Measurements from ENCODE around the gene TCERG1. TPM values are rescaled to one million over a fixed set of nuclear protein-coding genes. Genes with fewer than 3 reads are reported as not detected.

The TCERG1 gene
- total RNA-seq, 1 experiment from 2014 or later, result 75.9 TPM

DNA sequence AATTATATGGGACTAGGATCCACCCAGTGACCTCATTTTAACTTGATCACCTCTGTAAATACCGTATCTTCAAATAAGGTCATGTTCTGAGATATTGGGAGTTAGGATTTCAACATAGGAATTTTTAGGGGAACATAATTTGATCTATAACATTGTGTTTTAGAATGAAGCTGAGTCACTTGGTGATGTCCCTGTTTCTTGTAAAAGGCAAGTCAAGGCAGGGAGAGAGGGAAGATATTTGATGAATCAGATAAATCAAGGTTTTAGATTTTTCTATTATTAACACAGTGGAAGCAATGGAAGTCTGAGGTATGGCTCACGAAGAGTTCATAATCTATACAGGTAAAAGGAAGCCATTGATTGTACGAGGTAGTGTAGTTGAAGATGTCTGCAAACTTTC, 80.7 kb downstream of the TCERG1 start:
- Histone ChIP-seq H3F3A (ENCODE audit: insufficient read depth, low read depth) (no peaks in the 10 kb centered on the region), H3K4me3 (no peak overlapping the region), H4K20me1 (ENCODE audit: insufficient read depth) (peaks cover 3% of the 10 kb centered on the region; the same call in 1 of the 2 replicates), H3K27me3 (ENCODE audit: insufficient read depth, low read depth) (peaks cover 34% of the 10 kb centered on the region), H3K4me1 (replicated peaks; ENCODE audit: insufficient read depth) (no peaks in the 10 kb centered on the region), H3K4me2 (no peak overlapping the region), H3K36me3 (ENCODE audit: low read depth) (no peaks in the 10 kb centered on the region), H2AFZ (no peak overlapping the region), H3K27ac (no peak overlapping the region), H3K79me2 (ENCODE audit: low read depth) (no peaks in the 10 kb centered on the region), H3K9me3 (ENCODE audit: insufficient read depth, low read depth) (no peaks in the 10 kb centered on the region), H3K9me2 (ENCODE audit: insufficient read depth) (no peaks in the 10 kb centered on the region)
- intact Hi-C loops (cut with micrococcal nuclease; ENCODE audit: unreplicated experiment), result no loop called here
- no TSS peak for BruUV-seq (replicated peaks)
- TF ChIP-seq EZH2 (IDR thresholded peaks at IDR 0.05; ENCODE audit: low read depth), result no peak
- TF ChIP-seq, protein P1, sequence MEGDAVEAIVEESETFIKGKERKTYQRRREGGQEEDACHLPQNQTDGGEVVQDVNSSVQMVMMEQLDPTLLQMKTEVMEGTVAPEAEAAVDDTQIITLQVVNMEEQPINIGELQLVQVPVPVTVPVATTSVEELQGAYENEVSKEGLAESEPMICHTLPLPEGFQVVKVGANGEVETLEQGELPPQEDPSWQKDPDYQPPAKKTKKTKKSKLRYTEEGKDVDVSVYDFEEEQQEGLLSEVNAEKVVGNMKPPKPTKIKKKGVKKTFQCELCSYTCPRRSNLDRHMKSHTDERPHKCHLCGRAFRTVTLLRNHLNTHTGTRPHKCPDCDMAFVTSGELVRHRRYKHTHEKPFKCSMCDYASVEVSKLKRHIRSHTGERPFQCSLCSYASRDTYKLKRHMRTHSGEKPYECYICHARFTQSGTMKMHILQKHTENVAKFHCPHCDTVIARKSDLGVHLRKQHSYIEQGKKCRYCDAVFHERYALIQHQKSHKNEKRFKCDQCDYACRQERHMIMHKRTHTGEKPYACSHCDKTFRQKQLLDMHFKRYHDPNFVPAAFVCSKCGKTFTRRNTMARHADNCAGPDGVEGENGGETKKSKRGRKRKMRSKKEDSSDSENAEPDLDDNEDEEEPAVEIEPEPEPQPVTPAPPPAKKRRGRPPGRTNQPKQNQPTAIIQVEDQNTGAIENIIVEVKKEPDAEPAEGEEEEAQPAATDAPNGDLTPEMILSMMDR (conservative IDR thresholded peaks at IDR 0.05), result no peak
- no peak for DNase-seq
- POLR2A ChIA-PET (ENCODE audit: unreplicated experiment), result no interaction called here
- CTCF ChIA-PET, result interaction anchor here (0.5 kb wide), 1 partner anchor 10 kb away, joined by 9 read pairs; no protein-coding TSS in a partner anchor

DNA sequence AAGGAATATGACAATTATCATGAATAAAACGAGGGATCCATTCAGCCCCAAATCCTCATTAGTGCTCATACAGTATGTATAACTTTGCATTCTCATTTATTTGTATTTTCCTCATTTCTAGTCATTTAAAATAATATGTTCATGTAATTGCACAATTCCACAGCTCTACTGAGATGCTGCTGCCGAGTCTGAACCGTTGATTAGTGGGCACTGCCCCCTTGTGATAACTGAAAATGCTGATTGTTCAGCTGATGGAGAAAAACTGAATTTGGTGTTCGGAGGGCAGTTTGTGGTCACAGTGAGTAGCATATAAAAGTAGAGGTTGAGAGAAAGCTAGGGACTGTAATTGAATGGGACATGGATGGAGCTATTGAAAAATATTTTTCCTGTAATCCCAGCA, 81.1 kb downstream of the TCERG1 start:
- BruUV-seq (replicated peaks), result no TSS peak
- no peaks in the 10 kb centered on the region for H3K9me2 ChIP-seq (ENCODE audit: insufficient read depth)
- no peak overlapping the region for H2AFZ ChIP-seq
- ChIA-PET CTCF (interaction anchor here (0.5 kb wide), 1 partner anchor 11 kb away, joined by 9 read pairs; no protein-coding TSS in a partner anchor), POLR2A (ENCODE audit: unreplicated experiment) (no interaction called here)
- H3K79me2 ChIP-seq (ENCODE audit: low read depth), result no peaks in the 10 kb centered on the region
- DNase-seq, result no peak
- H3K27me3 ChIP-seq (ENCODE audit: insufficient read depth, low read depth), result peaks cover 29% of the 10 kb centered on the region
- H3K4me2 ChIP-seq, result no peak overlapping the region
- H3K36me3 ChIP-seq (ENCODE audit: low read depth), result no peaks in the 10 kb centered on the region
- TF ChIP-seq, protein P1 (conservative IDR thresholded peaks at IDR 0.05), result 0 out of 2 replicates have a peak, but pooled peaks have one; percentile 16
- no peak for TF ChIP-seq EZH2 (IDR thresholded peaks at IDR 0.05; ENCODE audit: low read depth)
- no peaks in the 10 kb centered on the region for H3F3A ChIP-seq (ENCODE audit: insufficient read depth, low read depth)
- no peak overlapping the region for H3K4me3 ChIP-seq
- no peak overlapping the region for H3K27ac ChIP-seq
- no peaks in the 10 kb centered on the region for H3K4me1 ChIP-seq (replicated peaks; ENCODE audit: insufficient read depth)
- H4K20me1 ChIP-seq (ENCODE audit: insufficient read depth), result peaks cover 3% of the 10 kb centered on the region; the same call in 1 of the 2 replicates
- H3K9me3 ChIP-seq (ENCODE audit: insufficient read depth, low read depth), result no peaks in the 10 kb centered on the region
- intact Hi-C loops (cut with micrococcal nuclease; ENCODE audit: unreplicated experiment), result no loop called here

DNA sequence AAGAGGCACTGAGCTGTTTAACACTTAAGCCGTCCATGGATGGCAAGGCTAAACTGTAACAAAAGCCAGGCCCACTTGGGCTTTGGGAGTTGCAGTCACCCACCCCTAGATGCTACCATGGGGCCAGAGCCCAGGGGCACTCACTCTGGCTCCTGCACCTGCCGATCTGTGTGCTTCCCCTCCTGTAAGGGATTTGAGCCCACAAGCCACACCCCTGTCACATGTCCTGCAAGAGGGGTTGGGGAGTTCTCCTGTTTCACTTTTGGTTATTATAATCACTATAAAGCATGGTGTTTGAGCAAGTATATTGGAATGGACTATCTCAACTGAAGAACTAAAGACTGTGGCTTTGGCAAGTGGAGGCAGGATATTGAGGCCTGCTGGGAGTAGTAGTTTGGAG, 82.9 kb downstream of the TCERG1 start:
- TF ChIP-seq EZH2 (IDR thresholded peaks at IDR 0.05; ENCODE audit: low read depth), result no peak
- TF ChIP-seq, protein P1 (conservative IDR thresholded peaks at IDR 0.05), result no peak
- no peaks in the 10 kb centered on the region for H3K9me3 ChIP-seq (ENCODE audit: insufficient read depth, low read depth)
- no peaks in the 10 kb centered on the region for H3F3A ChIP-seq (ENCODE audit: insufficient read depth, low read depth)
- H3K27ac ChIP-seq, result no peak overlapping the region
- intact Hi-C loops (cut with micrococcal nuclease; ENCODE audit: unreplicated experiment), result no loop called here
- no peaks in the 10 kb centered on the region for H3K9me2 ChIP-seq (ENCODE audit: insufficient read depth)
- DNase-seq, result no peak
- H3K4me1 ChIP-seq (replicated peaks; ENCODE audit: insufficient read depth), result no peaks in the 10 kb centered on the region
- H3K27me3 ChIP-seq (ENCODE audit: insufficient read depth, low read depth), result peaks cover 12% of the 10 kb centered on the region
- no peak overlapping the region for H3K4me3 ChIP-seq
- H4K20me1 ChIP-seq (ENCODE audit: insufficient read depth), result no peaks in the 10 kb centered on the region
- ChIA-PET CTCF (no interaction called here), POLR2A (ENCODE audit: unreplicated experiment) (no interaction called here)
- no TSS peak for BruUV-seq (replicated peaks)
- no peaks in the 10 kb centered on the region for H3K79me2 ChIP-seq (ENCODE audit: low read depth)
- H3K4me2 ChIP-seq, result no peak overlapping the region
- H3K36me3 ChIP-seq (ENCODE audit: low read depth), result no peaks in the 10 kb centered on the region
- no peak overlapping the region for H2AFZ ChIP-seq
